Activated CD4-positive, alpha-beta T cell treated with anti-CD3 and anti-CD28 coated beads, Interleukin-2, amount 50 U/mL, for 4 hours (primary cell): ENCODE measurements around the gene SH3PXD2A.
A peak's percentile ranks its signal among the peaks of the same experiment; 100 is the strongest.

Experiments used
- DNase-seq, 2 experiments: peaks; one replicate each; pipeline ENCODE4 v3.0.0-alpha.2; 2020

The SH3PXD2A gene

DNA sequence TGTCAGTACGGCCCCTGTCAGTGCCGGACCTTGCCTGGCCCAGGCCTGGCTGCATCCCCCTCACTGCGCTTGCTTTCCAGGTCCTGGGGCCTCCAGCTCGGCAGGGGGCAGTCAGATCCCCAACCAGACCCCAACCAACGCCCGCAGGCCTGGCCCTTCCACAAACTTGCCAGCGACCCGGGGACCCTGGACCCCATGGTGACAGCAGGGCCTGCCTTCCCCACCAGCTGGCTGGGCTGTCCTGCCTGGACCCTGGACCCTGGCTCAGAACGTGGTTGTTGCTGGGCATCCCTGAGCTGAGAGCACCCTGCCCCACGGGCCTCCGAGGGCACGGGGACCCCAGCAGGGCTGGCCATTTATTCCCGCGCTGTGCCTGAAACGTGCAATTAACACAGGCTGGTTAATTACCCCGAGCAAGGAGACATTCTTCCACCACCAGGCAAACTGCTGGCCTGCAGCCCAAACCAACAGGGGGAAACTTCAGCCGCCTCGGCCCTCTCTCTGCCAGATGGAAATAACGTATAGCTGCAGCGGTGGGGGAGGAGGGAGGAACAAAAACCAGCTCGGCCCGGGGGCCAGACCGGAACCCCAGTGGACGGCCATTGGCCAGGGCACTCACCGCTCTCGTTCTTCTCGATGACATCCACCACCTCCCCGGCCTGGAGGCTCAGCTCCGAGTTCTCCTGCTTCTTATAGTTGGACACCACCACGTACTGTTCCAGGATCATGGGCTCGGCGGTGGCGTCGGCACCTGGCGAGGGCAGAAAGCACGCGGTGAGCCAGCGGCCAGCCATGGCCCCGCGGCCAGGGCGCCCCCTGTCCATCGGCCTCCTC, 194.8 kb downstream of the SH3PXD2A start:
- no peak for DNase-seq

DNA sequence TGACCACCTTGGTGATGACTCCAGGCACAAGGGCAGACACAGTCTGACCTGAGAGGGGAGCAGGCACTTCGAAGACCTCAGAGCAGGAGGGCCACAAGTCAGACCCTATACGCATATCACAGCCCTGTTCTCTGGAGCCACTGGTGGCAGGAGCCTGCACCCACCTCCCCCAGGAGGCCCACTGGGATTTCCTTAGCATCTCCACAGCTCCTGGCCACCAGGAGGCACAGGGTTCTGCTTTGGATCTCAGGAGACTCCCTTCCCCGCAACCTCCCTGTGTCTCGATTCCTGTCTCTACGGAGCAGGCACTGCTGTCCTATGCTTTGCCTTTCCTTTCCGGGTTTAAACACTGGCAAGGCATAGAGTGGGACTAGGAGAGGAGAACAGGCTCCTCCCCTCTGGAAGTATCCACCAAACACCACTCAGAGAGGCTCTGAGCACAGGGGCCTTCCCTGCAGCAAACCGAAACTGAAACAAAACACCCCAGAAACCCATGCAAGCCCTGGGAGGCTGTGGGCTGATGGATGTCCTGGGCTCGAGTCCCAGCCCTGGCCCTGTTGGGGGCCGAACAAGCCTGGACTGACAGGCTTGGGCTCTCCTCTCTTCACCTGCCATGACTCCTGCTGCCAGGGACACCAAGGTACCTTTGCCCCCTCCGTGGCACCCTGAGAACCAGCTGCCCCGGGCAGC, 195.6 kb downstream of the SH3PXD2A start:
- peak; percentile 41 to 44 for DNase-seq

DNA sequence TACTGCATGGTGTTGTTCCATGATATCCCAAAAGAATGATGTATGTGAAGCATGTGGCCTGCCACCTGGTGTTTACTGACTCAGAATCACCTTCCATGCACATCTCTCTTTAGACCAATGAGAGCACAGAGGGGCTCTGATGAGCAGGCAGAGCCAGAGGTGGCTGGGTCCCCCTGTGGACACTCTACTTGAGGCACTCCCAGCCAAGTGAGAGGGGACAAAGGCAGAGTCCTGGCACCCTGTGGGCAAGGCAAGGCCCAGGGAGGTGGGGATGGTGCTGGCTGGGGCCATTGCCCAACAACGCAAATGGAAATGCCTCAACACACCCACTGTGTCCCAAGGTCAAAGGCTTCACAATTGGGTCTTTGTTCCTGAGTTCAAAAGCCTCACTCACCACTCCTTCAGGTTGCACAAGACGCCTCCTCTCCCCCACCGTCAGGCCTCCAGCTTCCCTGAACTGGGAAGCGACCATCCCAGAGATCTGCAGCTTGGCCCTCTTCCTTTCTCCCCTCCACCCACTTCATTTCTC, 197.3 kb downstream of the SH3PXD2A start:
- no peak for DNase-seq

DNA sequence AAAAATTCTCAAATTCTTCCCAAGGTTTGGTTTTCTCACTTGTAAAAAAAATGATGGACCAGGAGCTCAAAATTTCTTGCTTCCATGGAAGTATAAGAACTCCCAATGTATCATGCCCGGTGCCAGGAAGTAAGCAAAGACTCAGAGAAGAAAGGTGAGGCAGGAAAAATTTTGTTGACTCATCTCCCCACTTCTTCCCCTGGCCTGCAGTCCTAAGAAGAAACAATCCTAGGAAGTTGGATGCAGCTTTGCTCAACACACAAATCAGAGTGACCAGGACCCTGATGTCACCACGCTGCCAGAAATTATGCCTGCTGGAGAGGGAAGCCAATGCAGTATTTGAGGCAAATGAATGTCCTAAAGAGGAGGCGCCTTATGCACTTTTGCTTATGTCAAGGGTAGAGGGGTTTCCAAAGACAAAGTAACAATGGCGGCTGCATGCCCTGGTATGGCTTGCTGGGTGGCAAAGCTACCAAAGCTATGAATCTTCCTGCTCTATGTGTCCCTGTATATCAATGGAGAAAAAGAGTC, 198.2 kb downstream of the SH3PXD2A start:
- DNase-seq = no peak

DNA sequence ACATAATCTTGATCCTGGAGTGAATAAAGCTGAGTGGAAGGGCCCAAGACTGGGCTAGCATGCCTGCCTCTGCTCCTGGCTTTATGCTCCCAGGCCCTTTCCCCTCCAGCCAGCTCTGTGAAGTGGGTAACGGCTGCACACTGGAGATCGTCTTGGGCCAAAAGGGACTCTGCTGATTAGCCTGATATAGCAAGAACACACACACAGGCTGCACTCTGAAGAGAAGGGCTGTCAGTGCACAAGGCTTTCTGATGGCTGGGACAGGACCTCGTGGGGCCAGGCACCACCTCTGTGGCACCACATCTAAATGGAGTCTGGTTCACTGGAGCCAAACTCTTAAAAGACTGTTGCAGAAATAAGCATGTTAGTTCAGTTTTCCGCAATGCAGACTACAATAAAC, 200.5 kb downstream of the SH3PXD2A start:
- DNase-seq = no peak

DNA sequence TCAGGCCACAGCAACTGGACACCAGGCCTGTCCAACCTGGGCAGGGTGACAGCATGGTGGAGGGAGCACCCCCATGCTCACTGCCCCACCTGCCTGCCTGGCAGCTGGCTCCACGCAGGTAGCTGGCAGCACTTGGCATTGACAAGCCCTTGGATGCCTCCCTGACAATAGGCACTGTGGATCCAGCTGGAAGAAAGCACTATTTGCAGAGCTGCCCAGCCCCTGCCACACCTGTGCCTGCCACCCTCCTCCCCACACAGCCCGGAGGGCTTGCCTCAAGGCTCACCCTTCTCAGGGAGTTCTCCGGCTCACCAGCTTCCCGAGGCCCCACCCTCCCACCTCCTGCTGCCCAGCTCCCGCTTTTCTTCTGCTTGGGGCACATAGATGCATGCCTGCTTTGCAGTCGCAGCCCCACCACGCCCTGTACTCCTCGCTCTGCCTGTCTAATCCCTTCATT, 201.8 kb downstream of the SH3PXD2A start:
- DNase-seq = no peak

DNA sequence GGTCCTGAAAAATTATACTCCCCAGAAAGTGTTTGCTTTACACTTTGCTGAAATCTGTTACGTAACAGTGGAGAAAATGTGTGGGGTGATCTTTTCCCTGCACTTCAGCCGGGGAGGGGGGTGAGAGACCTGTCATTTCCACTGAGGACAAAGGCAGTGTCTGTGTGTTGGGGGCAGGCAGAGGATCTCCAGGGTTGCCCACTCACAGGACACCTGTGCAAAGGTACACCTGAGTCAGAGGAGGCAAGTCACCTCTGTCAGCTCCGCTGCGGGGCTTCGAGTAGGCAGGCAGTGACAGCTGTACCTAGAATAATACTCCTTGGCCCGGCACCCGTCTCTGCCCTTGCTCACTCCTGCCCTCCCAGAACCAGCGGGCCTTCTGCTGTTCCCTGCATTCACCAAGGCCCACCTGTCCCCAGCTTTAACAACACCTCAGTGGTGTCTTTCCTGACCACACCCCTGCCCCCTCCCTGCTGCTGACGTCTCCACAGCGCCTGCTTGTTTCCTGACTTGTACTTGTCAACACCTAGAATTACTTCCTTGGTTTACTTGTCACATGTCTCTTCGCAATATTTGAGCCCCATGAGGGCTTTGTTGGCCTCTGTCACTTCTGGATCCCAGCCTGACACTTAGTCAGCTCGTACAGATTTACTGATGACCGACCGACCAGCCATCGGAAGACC, 202.6 kb downstream of the SH3PXD2A start:
- no peak for DNase-seq

DNA sequence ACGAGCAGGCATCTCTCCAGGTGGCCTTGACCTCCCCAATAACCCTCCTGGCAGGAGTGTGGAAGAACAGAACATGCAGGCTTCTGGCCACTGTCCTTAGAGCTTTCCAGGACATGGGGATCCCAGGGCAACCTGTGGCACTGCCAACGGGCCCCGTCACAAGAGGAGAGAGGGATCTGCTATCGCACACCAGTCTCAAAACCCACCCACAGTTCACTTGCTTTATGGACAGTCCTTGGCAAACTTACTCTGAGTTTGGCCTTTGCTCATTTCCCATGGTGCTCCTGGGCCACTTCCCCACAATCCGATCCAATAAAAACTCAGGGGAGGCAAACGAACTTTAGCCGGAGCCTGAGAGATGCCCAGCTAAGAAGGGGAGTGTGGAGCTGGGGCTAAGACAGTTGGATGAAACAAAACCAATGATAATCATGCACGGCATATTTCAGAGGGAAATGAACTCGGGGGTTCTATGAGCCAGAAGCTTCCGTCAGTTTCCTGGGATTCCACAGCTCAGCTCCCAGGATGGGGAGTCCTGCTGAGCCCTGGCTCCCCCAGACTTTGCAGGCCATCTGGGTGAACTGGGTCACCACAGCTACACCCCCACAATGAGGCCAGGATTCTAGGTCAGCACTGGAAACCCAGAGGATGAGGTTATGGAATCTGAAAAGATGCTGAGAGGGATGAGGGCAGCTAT, 203.4 kb downstream of the SH3PXD2A start:
- no peak for DNase-seq

DNA sequence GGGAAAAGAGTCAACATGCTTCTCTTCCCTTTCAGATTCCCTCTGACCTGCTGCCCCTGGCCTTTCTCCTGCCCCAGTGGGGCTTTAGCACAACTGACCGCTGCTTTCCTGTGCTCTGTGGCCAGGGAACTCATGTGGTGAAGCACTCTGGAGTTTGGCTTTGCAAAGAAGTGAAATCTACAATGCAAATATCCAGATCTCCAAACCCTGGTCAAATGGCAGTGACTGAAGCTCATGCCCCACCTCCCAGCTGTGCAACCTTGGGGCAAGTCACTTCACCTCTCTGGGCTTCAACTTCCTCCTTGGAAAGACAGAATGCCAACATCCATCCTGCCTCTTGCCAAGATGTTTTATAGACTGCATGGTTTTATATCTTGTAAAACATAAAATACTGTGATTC, 204.0 kb downstream of the SH3PXD2A start:
- DNase-seq = no peak

DNA sequence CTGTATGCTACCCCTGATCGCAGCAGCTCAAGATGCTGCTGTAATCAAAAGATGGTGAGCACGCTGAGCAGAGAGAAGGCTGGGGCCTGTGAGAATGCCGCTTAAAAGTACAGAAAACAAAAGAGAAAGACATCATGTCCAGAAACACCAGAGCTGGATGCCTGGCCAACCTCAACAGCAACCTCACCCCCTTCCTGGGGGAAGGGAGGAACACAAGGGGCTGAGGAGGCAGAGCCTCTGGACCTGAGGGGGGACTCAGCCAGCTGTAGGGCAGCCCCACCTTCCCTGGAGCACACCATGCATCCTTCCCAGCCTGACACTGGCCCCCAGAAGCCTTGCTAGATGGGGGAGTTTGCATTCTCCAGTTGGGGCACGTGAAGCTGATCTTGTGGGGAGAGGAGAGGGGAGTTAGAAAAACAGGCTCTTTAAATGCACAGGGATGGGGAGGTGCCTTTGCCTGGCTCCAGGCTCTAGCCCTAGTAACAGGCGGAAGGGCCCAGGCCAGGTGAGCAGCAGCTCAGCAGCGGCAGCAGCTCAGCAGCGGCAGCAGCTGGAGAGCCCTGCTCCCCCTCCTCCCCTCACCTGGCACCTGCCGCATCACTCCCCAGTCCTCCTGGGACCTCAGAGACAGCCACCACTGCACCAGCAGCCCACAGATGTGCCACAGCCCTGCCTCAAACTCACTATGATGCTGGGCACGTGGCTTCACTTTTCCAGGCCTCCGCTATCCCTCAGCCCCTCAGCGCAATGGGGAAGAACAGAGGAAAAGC, 205.5 kb downstream of the SH3PXD2A start:
- DNase-seq = no peak

DNA sequence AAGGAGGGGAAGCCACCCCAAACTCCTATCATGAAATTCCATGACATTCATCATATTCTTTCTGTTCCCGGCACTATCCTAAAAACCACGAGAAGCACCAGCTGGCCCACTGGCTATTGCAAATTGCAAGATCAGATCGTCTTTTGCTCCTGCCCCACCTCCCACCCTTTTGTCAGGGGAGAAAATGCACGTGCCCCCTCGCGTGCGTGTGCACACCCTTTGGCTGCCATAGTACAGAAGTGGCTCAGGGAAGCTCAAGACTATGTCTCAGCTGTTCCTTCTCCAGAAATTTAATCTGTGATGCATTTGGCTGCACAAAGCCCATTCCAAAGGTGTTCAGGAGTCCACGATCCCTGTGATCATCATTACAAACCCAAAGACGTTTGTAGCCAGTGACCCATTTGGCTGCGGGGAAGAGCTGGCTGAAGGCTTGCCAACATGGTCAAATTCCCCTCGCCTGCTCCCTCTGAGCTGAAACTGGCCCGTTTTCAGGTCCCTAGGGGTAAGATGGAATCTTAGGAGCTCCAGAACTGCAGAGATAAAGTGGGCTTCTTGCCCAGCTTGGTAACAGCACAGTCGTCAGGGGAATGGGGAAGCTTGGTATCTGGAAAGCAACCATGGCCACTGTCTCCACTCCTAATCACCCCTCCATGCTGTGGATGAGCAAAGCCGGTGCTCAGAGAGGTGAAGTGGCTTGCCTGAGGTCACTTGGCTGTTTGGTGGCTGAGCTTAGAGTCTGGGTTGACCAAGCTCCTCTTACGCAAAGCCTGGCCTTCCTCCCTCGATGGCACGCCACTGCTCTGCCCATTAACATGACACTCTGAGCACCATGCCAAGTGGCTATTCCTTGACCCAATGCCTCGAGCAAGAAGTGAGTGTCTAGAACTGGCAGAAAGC, 206.5 kb downstream of the SH3PXD2A start:
- no peak for DNase-seq

DNA sequence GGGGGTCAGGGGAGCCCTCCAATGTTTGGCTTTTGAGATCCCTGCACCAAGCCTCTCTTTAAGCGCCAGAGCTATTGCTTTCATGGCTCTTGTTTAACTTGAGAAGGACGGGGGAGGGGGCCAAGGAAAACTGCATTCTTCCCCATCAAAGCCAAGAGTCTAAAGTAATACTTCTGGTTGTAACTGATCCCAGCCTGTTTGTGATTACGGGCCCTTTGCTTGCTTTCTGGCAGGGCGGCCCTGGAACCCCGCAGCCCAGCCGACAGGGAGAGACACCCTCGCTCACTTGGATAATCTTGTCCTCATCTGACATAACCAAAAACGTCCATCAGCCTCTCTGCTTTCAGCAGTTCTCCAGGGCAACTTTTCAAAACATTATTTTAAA, 207.1 kb downstream of the SH3PXD2A start:
- DNase-seq = no peak

DNA sequence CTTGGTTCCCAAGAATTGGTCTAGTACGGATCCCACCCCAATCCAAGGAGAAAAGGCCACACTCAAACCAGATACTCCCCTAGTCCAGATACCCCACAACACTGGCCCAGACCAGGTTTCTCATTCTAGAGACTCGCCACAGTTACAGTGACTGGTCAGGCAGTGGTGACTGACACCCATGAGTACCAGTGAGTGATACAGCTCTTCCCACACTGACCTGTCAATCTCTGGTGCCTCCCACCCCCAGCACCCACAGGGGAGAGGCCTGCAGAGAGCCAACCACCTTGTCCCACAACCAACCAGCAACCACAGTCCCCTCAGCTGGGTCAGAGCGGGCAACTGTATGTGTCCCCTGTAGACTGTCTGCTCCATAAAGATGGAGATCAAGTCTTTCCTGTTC, 209.1 kb downstream of the SH3PXD2A start:
- no peak for DNase-seq

DNA sequence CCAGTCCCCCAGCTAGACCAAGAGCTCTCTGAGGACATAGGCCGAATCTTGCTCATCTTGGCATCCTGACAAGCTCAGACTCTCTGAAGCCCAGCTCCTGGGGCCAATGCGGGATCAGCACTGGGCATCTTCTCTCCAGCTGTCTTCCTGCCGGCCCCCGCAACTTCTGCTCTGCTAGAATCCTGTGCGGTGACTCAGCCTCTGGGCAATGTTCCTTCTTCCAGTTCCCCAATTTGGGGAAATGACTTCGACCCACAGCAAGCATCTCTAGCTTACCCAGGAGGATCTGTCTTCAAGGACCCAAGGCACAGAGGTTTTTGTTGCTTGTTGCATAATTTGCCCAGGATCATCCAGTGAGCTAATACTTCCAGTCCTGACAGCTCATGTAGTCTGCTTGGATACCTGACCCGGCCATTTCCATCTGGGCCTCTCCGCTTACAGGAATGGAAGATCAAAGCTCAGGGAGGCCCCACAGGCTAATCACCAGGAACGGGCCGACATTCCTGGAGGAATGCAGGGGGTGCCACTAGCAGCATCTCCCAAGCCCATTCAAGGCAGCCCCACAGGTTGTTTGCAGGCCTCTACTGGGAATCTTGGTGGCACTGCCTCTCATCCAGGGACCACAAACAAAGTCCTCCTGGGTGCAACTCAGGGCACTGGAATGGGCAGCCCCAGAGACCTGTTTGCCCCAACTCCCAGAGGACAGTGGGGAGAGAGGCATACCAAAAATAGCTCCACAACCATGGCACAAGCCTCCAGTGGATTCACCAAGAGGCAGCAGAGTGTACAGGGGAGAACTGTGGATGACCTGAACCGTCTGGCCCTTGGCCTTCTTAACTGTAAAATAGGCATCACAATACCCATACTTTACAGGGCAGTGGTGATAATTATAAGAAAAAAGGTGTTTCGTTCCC, 210.0 kb downstream of the SH3PXD2A start:
- DNase-seq = no peak

DNA sequence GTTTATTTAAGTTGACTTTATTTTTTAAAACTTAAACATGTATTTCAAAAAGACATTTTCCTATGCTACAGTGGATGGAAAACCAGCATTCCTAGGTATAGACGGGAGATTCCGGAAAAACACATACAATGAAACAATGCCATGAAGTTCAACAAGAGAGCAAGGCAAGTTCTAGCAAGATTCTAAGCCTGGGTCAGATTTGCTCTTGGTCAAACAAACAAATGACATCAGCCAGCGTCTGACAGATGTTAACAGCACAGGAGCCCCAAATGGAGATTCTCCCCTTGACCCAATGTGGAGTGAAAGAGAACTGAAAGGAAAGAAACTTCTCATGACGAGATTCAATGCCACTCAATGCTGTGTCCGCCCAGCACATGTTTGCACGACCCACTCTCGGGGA, 212.0 kb downstream of the SH3PXD2A start:
- no peak for DNase-seq

DNA sequence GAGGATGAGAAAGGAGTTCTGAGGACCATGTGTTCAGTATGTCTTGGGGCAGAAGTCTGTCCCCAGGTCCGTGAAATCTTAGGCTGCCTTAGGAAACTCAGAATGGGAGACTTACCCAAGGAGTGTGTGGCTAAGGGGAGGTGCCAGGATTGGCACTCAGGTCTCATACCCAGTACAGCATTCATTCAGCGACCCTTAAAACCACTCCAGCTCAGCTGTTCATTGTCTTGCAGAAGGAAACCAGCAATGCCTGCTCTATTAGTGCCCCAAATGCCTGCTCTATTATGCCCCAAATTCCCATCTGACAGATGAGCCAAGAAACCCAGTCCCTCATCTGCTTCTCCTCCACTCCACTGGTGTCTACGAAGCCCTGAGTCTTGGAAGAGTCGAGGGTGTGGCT, 214.1 kb downstream of the SH3PXD2A start:
- no peak for DNase-seq

DNA sequence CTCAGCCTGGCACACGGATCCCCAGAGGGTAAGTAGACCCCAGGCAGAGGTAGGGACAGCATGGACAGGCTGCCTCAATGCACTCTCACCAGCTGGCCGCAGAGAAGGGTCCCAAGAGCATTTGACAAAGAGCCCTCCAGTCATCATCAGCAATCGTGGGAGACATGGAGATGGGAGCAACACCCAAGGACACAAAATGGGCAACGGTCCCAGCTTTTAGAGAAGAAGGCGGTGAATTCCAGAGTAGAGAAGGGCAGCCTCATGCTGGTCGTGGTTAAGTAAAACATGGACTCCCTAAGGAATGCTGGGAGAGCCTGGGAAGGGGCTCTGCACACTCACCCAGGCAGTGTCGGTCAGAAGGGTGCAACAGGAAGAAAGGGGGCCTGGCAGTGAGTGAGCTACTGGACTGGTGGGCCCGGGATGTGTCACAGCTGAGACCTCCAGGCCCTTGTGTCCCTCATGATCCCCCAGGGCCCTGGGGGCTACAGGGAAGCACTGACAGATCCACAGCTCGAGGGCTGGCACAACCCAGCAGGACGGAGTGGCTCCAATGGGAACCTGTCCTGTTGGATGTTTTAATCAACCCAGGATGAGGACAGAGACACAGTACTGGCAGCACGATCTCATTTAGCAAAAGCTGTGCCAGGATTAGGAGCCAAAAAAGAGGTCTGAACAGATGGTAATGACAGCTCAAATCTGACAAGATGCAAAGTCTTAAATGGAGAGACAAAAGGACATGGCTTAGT, 214.8 kb downstream of the SH3PXD2A start:
- no peak for DNase-seq

DNA sequence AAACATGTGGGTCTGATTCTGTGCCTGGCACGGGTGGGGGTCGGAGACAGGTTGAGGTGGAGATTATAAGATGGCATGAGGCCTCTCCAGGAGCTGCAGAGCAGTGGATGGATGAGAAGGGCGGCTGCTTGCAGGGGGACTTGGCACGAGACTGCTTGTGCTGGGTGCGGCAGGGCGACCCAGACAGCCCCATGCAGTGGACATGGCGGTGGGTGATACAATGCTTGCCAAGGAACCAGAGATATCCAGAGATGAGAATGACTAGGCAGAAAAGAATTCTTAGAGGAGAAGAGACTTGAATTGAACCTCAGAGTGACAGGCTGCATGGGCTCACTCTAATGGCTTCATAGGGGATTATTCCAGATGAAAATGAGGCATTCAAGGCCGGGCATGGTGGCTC, 216.4 kb downstream of the SH3PXD2A start:
- DNase-seq = no peak
